Activated CD4-positive, alpha-beta T cell treated with anti-CD3 and anti-CD28 coated beads for 36 hours (primary cell): ENCODE results near the gene DNAH10. TPM values are rescaled to one million over a fixed set of nuclear protein-coding genes. Genes with fewer than 3 reads are reported as not detected.

Source experiments
- ATAC-seq: fragments of 200-7000 bp; cut with Tn5 transposase; one replicate; pipeline ENCODE4 v1.10.0; 2021; ENCODE audit warnings: mild to moderate bottlenecking, moderate library complexity
- CTCF ChIA-PET: fragments of 350-600 bp; sonication (Branson Sonifier 250); formaldehyde crosslinking; loops from one replicate; lab custom pipeline; 2021; ENCODE audit warnings: antibody characterized with exemption; lab: Charles Lee
- POLR2A ChIA-PET: fragments of 350-600 bp; sonication (Branson Sonifier 250); formaldehyde crosslinking; loops from one replicate; lab custom pipeline; 2021; ENCODE audit warnings: antibody characterized with exemption, inconsistent platforms; lab: Charles Lee
- DNase-seq: peaks from one replicate; pipeline ENCODE4 v3.0.0-alpha.2; 2020
- H3K27ac Mint-ChIP-seq: one replicate; pipeline ENCODE4 v1.8.0; 2021; ENCODE audit warnings: mixed read lengths
- H3K27me3 Mint-ChIP-seq: one replicate; pipeline ENCODE4 v1.8.0; 2021; ENCODE audit warnings: mixed read lengths
- H3K36me3 Mint-ChIP-seq: one replicate; pipeline ENCODE4 v1.8.0; 2021; ENCODE audit warnings: low read depth, mixed read lengths
- H3K4me1 Mint-ChIP-seq: one replicate; pipeline ENCODE4 v1.8.0; 2021; ENCODE audit warnings: mixed read lengths
- H3K4me3 Mint-ChIP-seq: one replicate; pipeline ENCODE4 v1.8.0; 2021; ENCODE audit warnings: mild to moderate bottlenecking, moderate library complexity, mixed read lengths
- H3K9me3 Mint-ChIP-seq: one replicate; pipeline ENCODE4 v1.8.0; 2021; ENCODE audit warnings: low read depth, mixed read lengths
- intact Hi-C, 2 experiments: fragments of 100-400 bp; cut with DNase I in 1 of 2; cut with micrococcal nuclease in 1 of 2; formaldehyde crosslinking; loops; one replicate each; pipeline versions ENCODE4 v1.14.2 to v1.15.1; 2022 to 2024; cut with DNase I, micrococcal nuclease
- total RNA-seq, 2 experiments: library from RNA; stranded (reverse); gene quantifications; one replicate each; pipeline ENCODE4 v1.2.3, GENCODE V29; 2021

The DNAH10 gene
- total RNA-seq, 2 experiments from 2014 or later, result 0.16 to 0.37 TPM

GRCh38 chr12:123886931-123887582 lies 125.0 kb downstream of the DNAH10 start:
- H3K27ac Mint-ChIP-seq, result no peak overlapping the region
- intact Hi-C loops, result no loop called here
- no peaks in the 10 kb centered on the region for H3K9me3 Mint-ChIP-seq
- ChIA-PET CTCF (interaction anchor here (0.7 kb wide), 1 partner anchor 58 kb away, joined by 3 read pairs; no protein-coding TSS in a partner anchor), POLR2A (no interaction called here)
- no peaks in the 10 kb centered on the region for H3K36me3 Mint-ChIP-seq
- H3K27me3 Mint-ChIP-seq, result peaks cover 6% of the 10 kb centered on the region
- DNase-seq, result no peak
- no peaks in the 10 kb centered on the region for H3K4me1 Mint-ChIP-seq
- no peak for ATAC-seq
- H3K4me3 Mint-ChIP-seq, result no peak overlapping the region

GRCh38 chr12:123888989-123889388 lies 126.9 kb downstream of the DNAH10 start:
- ChIA-PET CTCF (no interaction called here), POLR2A (interaction anchor here (0.6 kb wide), 1 partner anchor 227 kb away, joined by 3 read pairs; no protein-coding TSS in a partner anchor)
- peaks cover 6% of the 10 kb centered on the region for H3K27me3 Mint-ChIP-seq
- H3K4me1 Mint-ChIP-seq, result no peaks in the 10 kb centered on the region
- DNase-seq (no peak), ATAC-seq (no peak)
- H3K36me3 Mint-ChIP-seq, result no peaks in the 10 kb centered on the region
- intact Hi-C loops, result no loop called here
- no peak overlapping the region for H3K27ac Mint-ChIP-seq
- no peak overlapping the region for H3K4me3 Mint-ChIP-seq
- H3K9me3 Mint-ChIP-seq, result no peaks in the 10 kb centered on the region

- intact Hi-C loops, result no loop called here
- Mint-ChIP-seq H3K4me1 (no peaks in the 10 kb centered on the region), H3K27ac (no peak overlapping the region), H3K4me3 (no peak overlapping the region), H3K36me3 (no peaks in the 10 kb centered on the region), H3K9me3 (no peaks in the 10 kb centered on the region), H3K27me3 (peaks cover 6% of the 10 kb centered on the region)
- no peak for ATAC-seq
- POLR2A ChIA-PET, result no interaction called here
- CTCF ChIA-PET, result interaction anchor here (0.9 kb wide), 1 partner anchor 16 kb away, joined by 3 read pairs; no protein-coding TSS in a partner anchor
- DNase-seq, result no peak
Observed at GRCh38 chr12:123889848-123890535, 127.9 kb downstream of the DNAH10 start.

- intact Hi-C loops, result no loop called here
- CTCF ChIA-PET, result interaction anchor here (0.9 kb wide), 1 partner anchor 17 kb away, joined by 3 read pairs; no protein-coding TSS in a partner anchor
- ATAC-seq (no peak), DNase-seq (no peak)
- H3K27ac Mint-ChIP-seq, result no peak overlapping the region
- H3K4me1 Mint-ChIP-seq, result no peaks in the 10 kb centered on the region
- peaks cover 6% of the 10 kb centered on the region for H3K27me3 Mint-ChIP-seq
- H3K4me3 Mint-ChIP-seq, result no peak overlapping the region
- no peaks in the 10 kb centered on the region for H3K36me3 Mint-ChIP-seq
- no peaks in the 10 kb centered on the region for H3K9me3 Mint-ChIP-seq
- POLR2A ChIA-PET, result no interaction called here
Observed at GRCh38 chr12:123890536-123890902, 128.4 kb downstream of the DNAH10 start.

- DNase-seq (no peak), ATAC-seq (no peak)
- Mint-ChIP-seq H3K36me3 (no peaks in the 10 kb centered on the region), H3K27ac (no peak overlapping the region), H3K27me3 (peaks cover 6% of the 10 kb centered on the region), H3K4me1 (no peaks in the 10 kb centered on the region), H3K4me3 (no peak overlapping the region), H3K9me3 (no peaks in the 10 kb centered on the region)
- ChIA-PET CTCF (interaction anchor here (1.2 kb wide), 1 partner anchor 14 kb away, joined by 3 read pairs; no protein-coding TSS in a partner anchor), POLR2A (no interaction called here)
- intact Hi-C loops, result no loop called here
Observed at GRCh38 chr12:123891011-123891410, 128.9 kb downstream of the DNAH10 start.

- POLR2A ChIA-PET, result no interaction called here
- no peaks in the 10 kb centered on the region for H3K4me1 Mint-ChIP-seq
- H3K4me3 Mint-ChIP-seq, result no peak overlapping the region
- DNase-seq (no peak), ATAC-seq (no peak)
- no peaks in the 10 kb centered on the region for H3K36me3 Mint-ChIP-seq
- no peak overlapping the region for H3K27ac Mint-ChIP-seq
- peaks cover 2% of the 10 kb centered on the region for H3K27me3 Mint-ChIP-seq
- CTCF ChIA-PET, result interaction anchor here (1.2 kb wide), 1 partner anchor 13 kb away, joined by 3 read pairs; no protein-coding TSS in a partner anchor
- intact Hi-C loops, result no loop called here
- no peaks in the 10 kb centered on the region for H3K9me3 Mint-ChIP-seq
Observed at GRCh38 chr12:123891516-123892179, 129.5 kb downstream of the DNAH10 start.

GRCh38 chr12:123892180-123892559 lies 130.1 kb downstream of the DNAH10 start:
- Mint-ChIP-seq H3K4me1 (no peaks in the 10 kb centered on the region), H3K36me3 (no peaks in the 10 kb centered on the region), H3K9me3 (no peaks in the 10 kb centered on the region), H3K27me3 (no peaks in the 10 kb centered on the region), H3K4me3 (no peak overlapping the region), H3K27ac (no peak overlapping the region)
- ChIA-PET CTCF (interaction anchor here (1.2 to 1.5 kb wide), 2 partner anchors 13 kb away, joined by 3 read pairs; no protein-coding TSS in a partner anchor), POLR2A (no interaction called here)
- no peak for DNase-seq
- intact Hi-C loops, result no loop called here
- no peak for ATAC-seq

- Mint-ChIP-seq H3K27ac (no peak overlapping the region), H3K36me3 (no peaks in the 10 kb centered on the region), H3K9me3 (no peaks in the 10 kb centered on the region), H3K4me1 (no peaks in the 10 kb centered on the region), H3K27me3 (no peaks in the 10 kb centered on the region), H3K4me3 (no peak overlapping the region)
- no peak for ATAC-seq
- ChIA-PET POLR2A (no interaction called here), CTCF (interaction anchor here (0.6 to 1.5 kb wide), 2 partner anchors 12 to 13 kb away, joined by 3 read pairs; no protein-coding TSS in a partner anchor)
- no peak for DNase-seq
- intact Hi-C loops, result no loop called here
Observed at GRCh38 chr12:123892853-123893252, 130.8 kb downstream of the DNAH10 start.

GRCh38 chr12:123893276-123893675 lies 131.2 kb downstream of the DNAH10 start:
- intact Hi-C loops, result no loop called here
- no peak overlapping the region for H3K27ac Mint-ChIP-seq
- no peaks in the 10 kb centered on the region for H3K4me1 Mint-ChIP-seq
- POLR2A ChIA-PET, result no interaction called here
- no peaks in the 10 kb centered on the region for H3K9me3 Mint-ChIP-seq
- no peak overlapping the region for H3K4me3 Mint-ChIP-seq
- H3K27me3 Mint-ChIP-seq, result no peaks in the 10 kb centered on the region
- H3K36me3 Mint-ChIP-seq, result no peaks in the 10 kb centered on the region
- CTCF ChIA-PET, result interaction anchor here (0.6 to 1.5 kb wide), 2 partner anchors 11 to 12 kb away, joined by 3 read pairs; no protein-coding TSS in a partner anchor
- ATAC-seq (no peak), DNase-seq (no peak)

GRCh38 chr12:123894823-123895345 lies 132.8 kb downstream of the DNAH10 start:
- ATAC-seq, result no peak
- Mint-ChIP-seq H3K4me1 (no peaks in the 10 kb centered on the region), H3K9me3 (no peaks in the 10 kb centered on the region), H3K27ac (no peak overlapping the region), H3K4me3 (no peak overlapping the region), H3K27me3 (no peaks in the 10 kb centered on the region), H3K36me3 (no peaks in the 10 kb centered on the region)
- no peak for DNase-seq
- CTCF ChIA-PET, result no interaction called here
- intact Hi-C loops, result no loop called here
- POLR2A ChIA-PET, result no interaction called here

GRCh38 chr12:123895451-123895850 lies 133.3 kb downstream of the DNAH10 start:
- Mint-ChIP-seq H3K9me3 (no peaks in the 10 kb centered on the region), H3K36me3 (no peaks in the 10 kb centered on the region), H3K4me3 (no peak overlapping the region), H3K4me1 (no peaks in the 10 kb centered on the region), H3K27ac (no peak overlapping the region), H3K27me3 (no peaks in the 10 kb centered on the region)
- DNase-seq (no peak), ATAC-seq (no peak)
- intact Hi-C loops, result no loop called here
- ChIA-PET CTCF (interaction anchor here (0.6 kb wide), 1 partner anchor 10 kb away, joined by 3 read pairs; no protein-coding TSS in a partner anchor), POLR2A (no interaction called here)
